Mucosa of stomach (tissue), 1 donor: Measurements from ENCODE around the gene CYP2D6.
"Not testable (repeated sequence)": the region's sequence is repeated elsewhere in the genome, so short reads cannot be mapped to it uniquely, and the experiment has no call there.

Source experiments
- H3K27me3 ChIP-seq: one replicate; pipeline ENCODE4 v1.7.0; 2013; ENCODE audit warnings: mild to moderate bottlenecking, low read length; ENCODE audit not compliant: control insufficient read depth, insufficient read depth
- H3K36me3 ChIP-seq: one replicate; pipeline ENCODE4 v1.7.0; 2013; ENCODE audit warnings: low read length; ENCODE audit not compliant: control insufficient read depth, insufficient read depth
- H3K4me1 ChIP-seq: one replicate; pipeline ENCODE4 v1.7.0; 2013; ENCODE audit warnings: mild to moderate bottlenecking, low read length; ENCODE audit not compliant: control insufficient read depth, insufficient read depth
- H3K4me3 ChIP-seq: one replicate; pipeline ENCODE4 v1.7.0; 2013; ENCODE audit warnings: low read length
- H3K9ac ChIP-seq: one replicate; pipeline ENCODE4 v1.7.0; 2013; ENCODE audit warnings: mild to moderate bottlenecking, low read length, moderate library complexity
- H3K9me3 ChIP-seq: one replicate; pipeline ENCODE4 v1.7.0; 2013; ENCODE audit warnings: mild to moderate bottlenecking, low read length, moderate library complexity; ENCODE audit not compliant: control insufficient read depth
- donor health status: Pancreatic carcinoma.

The CYP2D6 gene

GRCh38 chr22:42123529-42123928, 7.1 kb downstream of the CYP2D6 start:
- not testable (repeated sequence) for H3K9ac ChIP-seq, H3K36me3 ChIP-seq, H3K4me3 ChIP-seq

GRCh38 chr22:42120231-42121021, 10.2 kb downstream of the CYP2D6 start:
- H3K36me3 ChIP-seq, H3K27me3 ChIP-seq, H3K4me3 ChIP-seq, H3K9me3 ChIP-seq: not testable (repeated sequence)
- peaks cover 14% of the 10 kb centered on the region for H3K4me1 ChIP-seq
- peak overlapping the region; percentile 11 for H3K9ac ChIP-seq

More at GRCh38 chr22:42123529-42123928, 7.1 kb downstream of the CYP2D6 start:
- not testable (repeated sequence) for H3K9me3 ChIP-seq, H3K27me3 ChIP-seq
- peaks cover 14% of the 10 kb centered on the region for H3K4me1 ChIP-seq

- Histone ChIP-seq H3K4me3 (no peak overlapping the region), H3K9ac (no peak overlapping the region), H3K27me3 (no peaks in the 10 kb centered on the region), H3K9me3 (no peaks in the 10 kb centered on the region), H3K4me1 (peaks cover 14% of the 10 kb centered on the region), H3K36me3 (no peaks in the 10 kb centered on the region)
Observed at GRCh38 chr22:42116848-42117424, 13.7 kb downstream of the CYP2D6 start.

- not testable (repeated sequence) for H3K9me3 ChIP-seq, H3K4me3 ChIP-seq, H3K9ac ChIP-seq, H3K36me3 ChIP-seq, H3K27me3 ChIP-seq, H3K4me1 ChIP-seq
Observed at GRCh38 chr22:42115420-42115830, 15.2 kb downstream of the CYP2D6 start.

- no peak overlapping the region for H3K4me3 ChIP-seq
- H3K9ac ChIP-seq = no peak overlapping the region
- H3K4me1 ChIP-seq = no peaks in the 10 kb centered on the region
- H3K27me3 ChIP-seq = no peaks in the 10 kb centered on the region
- no peaks in the 10 kb centered on the region for H3K36me3 ChIP-seq
- H3K9me3 ChIP-seq = no peaks in the 10 kb centered on the region
Observed at GRCh38 chr22:42114721-42115120, 15.9 kb downstream of the CYP2D6 start.

GRCh38 chr22:42112793-42113192, 17.8 kb downstream of the CYP2D6 start:
- H3K4me3 ChIP-seq, H3K27me3 ChIP-seq, H3K4me1 ChIP-seq, H3K9me3 ChIP-seq, H3K36me3 ChIP-seq, H3K9ac ChIP-seq: not testable (repeated sequence)

GRCh38 chr22:42111798-42112197, 18.8 kb downstream of the CYP2D6 start:
- no peak overlapping the region for H3K4me3 ChIP-seq
- H3K27me3 ChIP-seq = no peaks in the 10 kb centered on the region
- no peak overlapping the region for H3K9ac ChIP-seq
- no peaks in the 10 kb centered on the region for H3K4me1 ChIP-seq
- H3K36me3 ChIP-seq = no peaks in the 10 kb centered on the region
- H3K9me3 ChIP-seq = no peaks in the 10 kb centered on the region

GRCh38 chr22:42108848-42109247, 21.8 kb downstream of the CYP2D6 start:
- Histone ChIP-seq H3K27me3 (no peaks in the 10 kb centered on the region), H3K36me3 (no peaks in the 10 kb centered on the region), H3K4me3 (no peak overlapping the region), H3K9me3 (peaks cover under 1% of the 10 kb centered on the region), H3K9ac (no peak overlapping the region), H3K4me1 (no peaks in the 10 kb centered on the region)

GRCh38 chr22:42104332-42104860, 26.2 kb downstream of the CYP2D6 start:
- H3K27me3 ChIP-seq, H3K4me3 ChIP-seq, H3K9ac ChIP-seq, H3K4me1 ChIP-seq, H3K36me3 ChIP-seq, H3K9me3 ChIP-seq: not testable (repeated sequence)

GRCh38 chr22:42101199-42101598, 29.4 kb downstream of the CYP2D6 start:
- H3K36me3 ChIP-seq = no peaks in the 10 kb centered on the region
- no peak overlapping the region for H3K4me3 ChIP-seq
- no peaks in the 10 kb centered on the region for H3K27me3 ChIP-seq
- H3K4me1 ChIP-seq = no peaks in the 10 kb centered on the region
- no peak overlapping the region for H3K9ac ChIP-seq
- H3K9me3 ChIP-seq = peaks cover 4% of the 10 kb centered on the region

- peaks cover 10% of the 10 kb centered on the region for H3K4me1 ChIP-seq
- H3K4me3 ChIP-seq = peak overlapping the region; percentile 34
- peak overlapping the region; percentile 83 for H3K9ac ChIP-seq
Observed at GRCh38 chr22:42091455-42091782, 39.2 kb downstream of the CYP2D6 start.

GRCh38 chr22:42090596-42091454, 39.8 kb downstream of the CYP2D6 start, which contains the start of gene NDUFA6:
Gene NDUFA6 (minus strand): TSS chr22:42090772. CDS start chr22:42090744, 28 bp downstream.
- H3K4me1 ChIP-seq = peaks cover 10% of the 10 kb centered on the region
- no peaks in the 10 kb centered on the region for H3K36me3 ChIP-seq
- no peaks in the 10 kb centered on the region for H3K9me3 ChIP-seq
- H3K4me3 ChIP-seq = peak within 1 kb of the TSS; percentile 57
- H3K27me3 ChIP-seq = no peaks in the 10 kb centered on the region
- peak within 1 kb of the TSS; percentile 91 for H3K9ac ChIP-seq

More at GRCh38 chr22:42091455-42091782, 39.2 kb downstream of the CYP2D6 start:
- Histone ChIP-seq H3K9me3 (no peaks in the 10 kb centered on the region), H3K36me3 (no peaks in the 10 kb centered on the region), H3K27me3 (no peaks in the 10 kb centered on the region)
